B cell (primary cell): ENCODE results near the gene NCAPG2. TPM values are rescaled to one million over a fixed set of nuclear protein-coding genes. Genes with fewer than 3 reads are reported as not detected.

Experiments
- ATAC-seq: fragments of 200-7000 bp; cut with Tn5 transposase; one replicate; pipeline ENCODE4 v1.10.0; 2021; ENCODE audit warnings: low read depth, mild to moderate bottlenecking, moderate number of reproducible peaks, moderate library complexity
- CTCF ChIA-PET: fragments of 350-600 bp; sonication (Branson Sonifier 250); formaldehyde crosslinking; loops from one replicate; lab custom pipeline; 2021; ENCODE audit warnings: antibody characterized with exemption, inconsistent platforms; lab: Charles Lee
- POLR2A ChIA-PET: fragments of 350-600 bp; sonication (Branson Sonifier 250); formaldehyde crosslinking; loops from one replicate; lab custom pipeline; 2021; ENCODE audit warnings: antibody characterized with exemption; lab: Charles Lee
- DNase-seq: peaks from one replicate; pipeline ENCODE4 v3.0.0; 2013
- H2AFZ ChIP-seq: 2 replicates; pipeline ENCODE4 v1.6.1; 2012; ENCODE audit warnings: mild to moderate bottlenecking, low read depth, low read length; ENCODE audit not compliant: insufficient read depth, poor library complexity, severe bottlenecking
- H3K27ac ChIP-seq, 2 donors: 1 replicate in 1 of 2; 2 replicates in 1 of 2; pipeline ENCODE4 v1.5.1; 2012 to 2013; ENCODE audit warnings: low read length in 2 of 2, mild to moderate bottlenecking in 2 of 2, moderate library complexity in 1 of 2
- H3K27me3 ChIP-seq, 4 experiments: fragments of 200-600 bp in 1 of 4; sonication (generic) in 1 of 4; replicated peaks in 1 of 4; 1 replicate in 2 of 4; 2 replicates in 2 of 4; pipeline versions ENCODE4 v1.6.1 to v1.7.0; 2013 to 2016; ENCODE audit warnings: low read length in 3 of 4, mild to moderate bottlenecking in 2 of 4, mixed read lengths in 1 of 4, moderate library complexity in 1 of 4; ENCODE audit not compliant: insufficient read depth in 4 of 4, control insufficient read depth in 3 of 4; ENCODE audit errors: control extremely low read depth in 1 of 4
- H3K36me3 ChIP-seq, 2 experiments: replicated peaks in 1 of 2; 1 replicate in 1 of 2; 2 replicates in 1 of 2; pipeline versions ENCODE4 v1.6.1 to v1.7.1; 2013; ENCODE audit warnings: low read length in 1 of 2; ENCODE audit not compliant: insufficient read depth in 2 of 2, control insufficient read depth in 1 of 2; ENCODE audit errors: control extremely low read depth in 1 of 2, extremely low read depth in 1 of 2
- H3K4me1 ChIP-seq, 2 donors: fragments of 200-600 bp in 1 of 2; sonication (generic) in 1 of 2; 1 replicate in 1 of 2; 2 replicates in 1 of 2; pipeline versions ENCODE4 v1.5.1 to v1.6.1; 2013 to 2017; ENCODE audit warnings: low read length in 2 of 2; ENCODE audit not compliant: control insufficient read depth in 2 of 2, insufficient read depth in 2 of 2
- H3K4me2 ChIP-seq: replicated peaks from 2 replicates; pipeline ENCODE3; 2012; ENCODE audit warnings: mild to moderate bottlenecking, low read depth, low read length; ENCODE audit not compliant: poor library complexity, severe bottlenecking
- H3K4me3 ChIP-seq, 5 experiments: fragments of 200-600 bp in 1 of 5; sonication (generic) in 1 of 5; 1 replicate in 3 of 5; 2 replicates in 2 of 5; pipeline versions ENCODE4 v1.5.1 to v1.7.0; 2011 to 2016; ENCODE audit warnings: low read length in 4 of 5, mild to moderate bottlenecking in 4 of 5, low read depth in 2 of 5, control low read depth in 1 of 5, moderate library complexity in 1 of 5; ENCODE audit not compliant: insufficient read depth in 1 of 5; ENCODE audit errors: control extremely low read depth in 1 of 5, extremely low read depth in 1 of 5
- H3K79me2 ChIP-seq: fragments of 200-600 bp; sonication (generic); one replicate; pipeline ENCODE4 v1.6.0; 2016; ENCODE audit warnings: low read length; ENCODE audit not compliant: control insufficient read depth, insufficient read depth
- H3K9ac ChIP-seq: fragments of 200-600 bp; sonication (generic); 2 replicates; pipeline ENCODE4 v1.6.1; 2017; ENCODE audit warnings: mild to moderate bottlenecking, low read length, moderate library complexity
- H3K9me3 ChIP-seq, 3 donors: one replicate each; pipeline versions ENCODE4 v1.6.1 to v1.7.1; 2013; ENCODE audit warnings: low read length in 2 of 3; ENCODE audit not compliant: control insufficient read depth in 2 of 3, insufficient read depth in 1 of 3; ENCODE audit errors: control extremely low read depth in 1 of 3
- H4K20me1 ChIP-seq: 2 replicates; pipeline ENCODE4 v1.6.0; 2012; ENCODE audit warnings: mild to moderate bottlenecking, low read length; ENCODE audit not compliant: insufficient read depth, control insufficient read depth, poor library complexity, severe bottlenecking
- H3K27ac Mint-ChIP-seq: one replicate; pipeline ENCODE4 v1.8.0; 2021; ENCODE audit warnings: mixed read lengths
- H3K27me3 Mint-ChIP-seq: one replicate; pipeline ENCODE4 v1.8.0; 2021; ENCODE audit warnings: mixed read lengths
- H3K4me1 Mint-ChIP-seq: one replicate; pipeline ENCODE4 v1.8.0; 2021; ENCODE audit warnings: mixed read lengths
- H3K4me3 Mint-ChIP-seq: one replicate; pipeline ENCODE4 v1.8.0; 2021; ENCODE audit warnings: mixed read lengths
- H3K9me3 Mint-ChIP-seq: one replicate; pipeline ENCODE4 v1.8.0; 2022; ENCODE audit warnings: mixed read lengths; ENCODE audit not compliant: insufficient read depth
- EZH2 ChIP-seq: IDR thresholded peaks from 2 replicates; pipeline ENCODE4 v1.6.1; 2012; ENCODE audit warnings: borderline replicate concordance, low read depth, mild to moderate bottlenecking, moderate library complexity, low read length; ENCODE audit not compliant: insufficient read depth, poor library complexity, severe bottlenecking
- WGBS: methylation state at CpG from one replicate; pipeline ENCODE4 v1.1.5; 2013; ENCODE audit warnings: missing lambda C conversion rate; ENCODE audit not compliant: insufficient coverage; 5-methylcytosine and 5-hydroxymethylcytosine counted together
- intact Hi-C: fragments of 100-400 bp; cut with micrococcal nuclease; formaldehyde crosslinking; loops from one replicate; pipeline ENCODE4 v1.10.0; 2022
- polyA plus RNA-seq: library from polyadenylated mRNA; depleted of rRNA; stranded (reverse); fragments of >200 nt; gene quantifications from 2 replicates; pipeline ENCODE4 v1.2.3, GENCODE V29; 2012
- total RNA-seq, 2 donors: library from RNA; stranded (reverse); fragments of 120-200 nt in 1 of 2; gene quantifications; 1 replicate in 1 of 2; 2 replicates in 1 of 2; pipeline versions ENCODE4 v1.2.3 to v1.2.4, GENCODE V29; 2013 to 2022
- TF ChIP-seq, protein P1 (sequence below): fragments of 200-600 bp; IDR thresholded peaks from one replicate; pipeline ENCODE4 v1.8.0; 2022; ENCODE audit warnings: antibody characterized with exemption, mild to moderate bottlenecking

The NCAPG2 gene
- total and polyA plus RNA-seq, 2 donors (not counting 1 experiment from before 2014, with no cell fraction given) = 2.9 to 9.8 TPM

DNA sequence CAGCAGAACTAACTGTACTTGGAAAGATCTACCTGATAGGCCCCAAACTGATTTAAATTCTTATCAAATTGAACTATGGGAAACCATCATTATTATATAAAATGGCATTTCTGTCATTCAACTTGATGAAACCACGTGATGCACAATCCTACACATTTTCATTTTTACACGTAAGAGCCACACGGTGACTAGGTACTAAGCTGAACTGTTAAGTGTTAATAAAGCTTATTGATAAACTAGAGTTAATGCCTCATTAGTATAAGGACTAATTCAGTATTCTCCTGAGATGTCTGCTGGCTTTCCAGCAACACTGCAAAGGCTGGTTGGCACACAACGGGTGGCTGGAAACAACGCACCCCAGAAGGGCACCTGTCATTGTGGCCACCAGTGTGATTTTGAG, 4.6 kb downstream of the NCAPG2 start:
- ChIA-PET CTCF (interaction anchor here (1.0 to 2.0 kb wide), 3 partner anchors 10 to 277 kb away, joined by 3 to 10 read pairs (median 7); no protein-coding TSS in a partner anchor), POLR2A (no interaction called here)
- WGBS = no CpG with 5 or more reads among the region's 5 CpGs
- H3K4me1 ChIP-seq = peaks cover 3 to 14% of the 10 kb centered on the region in 2 donors
- H3K27me3 ChIP-seq = no peaks in the 10 kb centered on the region
- DNase-seq (no peak), ATAC-seq (no peak)
- no peak overlapping the region for H3K27ac ChIP-seq
- H3K79me2 ChIP-seq = peaks cover 13% of the 10 kb centered on the region
- Mint-ChIP-seq H3K9me3 (no peaks in the 10 kb centered on the region), H3K27me3 (no peaks in the 10 kb centered on the region), H3K4me1 (peaks cover 15% of the 10 kb centered on the region), H3K27ac (no peak overlapping the region), H3K4me3 (no peak overlapping the region)
- H2AFZ ChIP-seq = no peak overlapping the region
- H3K9ac ChIP-seq = no peak overlapping the region
- no peak overlapping the region for H3K4me2 ChIP-seq
- peaks cover 0 to 2% (median 0%) of the 10 kb centered on the region in 3 donors for H3K9me3 ChIP-seq
- intact Hi-C loops = loop anchor here (10.0 kb wide), 1 partner anchor 1805 kb away; the partner anchor contains the start of gene LMBR1
- H4K20me1 ChIP-seq = no peaks in the 10 kb centered on the region
- H3K4me3 ChIP-seq = no peak overlapping the region
- H3K36me3 ChIP-seq = no peaks in the 10 kb centered on the region
- TF ChIP-seq, protein P1, sequence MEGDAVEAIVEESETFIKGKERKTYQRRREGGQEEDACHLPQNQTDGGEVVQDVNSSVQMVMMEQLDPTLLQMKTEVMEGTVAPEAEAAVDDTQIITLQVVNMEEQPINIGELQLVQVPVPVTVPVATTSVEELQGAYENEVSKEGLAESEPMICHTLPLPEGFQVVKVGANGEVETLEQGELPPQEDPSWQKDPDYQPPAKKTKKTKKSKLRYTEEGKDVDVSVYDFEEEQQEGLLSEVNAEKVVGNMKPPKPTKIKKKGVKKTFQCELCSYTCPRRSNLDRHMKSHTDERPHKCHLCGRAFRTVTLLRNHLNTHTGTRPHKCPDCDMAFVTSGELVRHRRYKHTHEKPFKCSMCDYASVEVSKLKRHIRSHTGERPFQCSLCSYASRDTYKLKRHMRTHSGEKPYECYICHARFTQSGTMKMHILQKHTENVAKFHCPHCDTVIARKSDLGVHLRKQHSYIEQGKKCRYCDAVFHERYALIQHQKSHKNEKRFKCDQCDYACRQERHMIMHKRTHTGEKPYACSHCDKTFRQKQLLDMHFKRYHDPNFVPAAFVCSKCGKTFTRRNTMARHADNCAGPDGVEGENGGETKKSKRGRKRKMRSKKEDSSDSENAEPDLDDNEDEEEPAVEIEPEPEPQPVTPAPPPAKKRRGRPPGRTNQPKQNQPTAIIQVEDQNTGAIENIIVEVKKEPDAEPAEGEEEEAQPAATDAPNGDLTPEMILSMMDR = no peak
- no peak for TF ChIP-seq EZH2

DNA sequence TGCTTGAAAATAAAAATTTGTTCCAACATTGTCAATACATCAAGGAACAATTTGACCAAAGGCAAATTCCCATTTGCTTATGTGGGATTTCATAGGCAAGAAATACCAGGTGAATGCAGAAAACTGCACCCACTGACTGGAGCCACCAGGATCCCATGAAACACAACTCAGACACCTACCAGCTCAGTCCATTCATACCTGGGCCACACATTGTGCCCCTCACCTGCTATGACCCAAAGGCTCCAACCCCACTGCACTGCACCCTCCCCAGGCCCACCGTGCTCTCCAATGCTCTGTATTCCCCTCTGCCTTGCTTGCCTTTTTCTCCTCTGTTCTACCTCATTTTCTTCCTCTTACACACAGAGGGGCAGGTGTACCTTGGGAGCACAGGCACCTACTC, 5.3 kb downstream of the NCAPG2 start:
- H3K27ac Mint-ChIP-seq = no peak overlapping the region
- no peak overlapping the region for H3K4me3 Mint-ChIP-seq
- peaks cover 12% of the 10 kb centered on the region for H3K79me2 ChIP-seq
- no peaks in the 10 kb centered on the region for H3K27me3 Mint-ChIP-seq
- H3K4me3 ChIP-seq = no peak overlapping the region
- H3K4me2 ChIP-seq = no peak overlapping the region
- no peak for DNase-seq
- H3K36me3 ChIP-seq = no peaks in the 10 kb centered on the region
- H3K4me1 Mint-ChIP-seq = peaks cover 12% of the 10 kb centered on the region
- H4K20me1 ChIP-seq = no peaks in the 10 kb centered on the region
- H3K27me3 ChIP-seq = no peaks in the 10 kb centered on the region
- no peaks in the 10 kb centered on the region for H3K9me3 Mint-ChIP-seq
- TF ChIP-seq, protein P1 = no peak
- no peak for TF ChIP-seq EZH2
- H3K9ac ChIP-seq = no peak overlapping the region
- no peak overlapping the region for H2AFZ ChIP-seq
- ATAC-seq = no peak
- 0% methylated on average over 1 of the region's 1 CpG for WGBS
- H3K27ac ChIP-seq = no peak overlapping the region
- CTCF ChIA-PET = interaction anchor here (1.0 to 5.2 kb wide), 3 partner anchors 10 to 277 kb away, joined by 3 to 123 read pairs (median 10); no protein-coding TSS in a partner anchor
- peaks cover 3 to 14% of the 10 kb centered on the region in 2 donors for H3K4me1 ChIP-seq
- peaks cover 0 to 2% (median 0%) of the 10 kb centered on the region in 3 donors for H3K9me3 ChIP-seq
- POLR2A ChIA-PET = no interaction called here
- intact Hi-C loops = no loop called here
